ENCODE data around the gene VANGL1. TPM values are rescaled to one million over a fixed set of nuclear protein-coding genes. Genes with fewer than 3 reads are reported as not detected.
A peak's percentile ranks its signal among the peaks of the same experiment; 100 is the strongest.

Gene VANGL1
- total and polyA plus RNA-seq, 3 donors from 2014 or later: 8.2 to 16.6 (median 8.6) TPM

GRCh38 chr1:115649964-115650363 is 8.2 kb downstream of the VANGL1 start:
- DNase-seq: no peak
- TF ChIP-seq POLR2A (IDR thresholded peaks at IDR 0.05) (no peak), CTCF (IDR thresholded peaks at IDR 0.05) (no peak)
- intact Hi-C loops (cut with DNase I; ENCODE audit: low total_unique reads): no loop called here
- Histone ChIP-seq H3K9me3 (no peaks in the 10 kb centered on the region), H3K36me3 (ENCODE audit: low read depth, missing control alignments) (no peaks in the 10 kb centered on the region), H3K27ac (peak overlapping the region in 1 of 2 donors; percentile 44), H3K27me3 (no peaks in the 10 kb centered on the region), H3K4me3 (no peak overlapping the region), H3K4me1 (peaks cover 6% of the 10 kb centered on the region)
- WGBS, 2 donors: 45 to 49% methylated on average over 3 of the region's 3 CpGs

- no peak overlapping the region for H3K27ac ChIP-seq
- no peaks in the 10 kb centered on the region for H3K9me3 ChIP-seq
- intact Hi-C loops (cut with DNase I; ENCODE audit: low total_unique reads): no loop called here
- no peak for DNase-seq
- WGBS, 2 donors: 86 to 88% methylated on average over 3 of the region's 3 CpGs
- H3K27me3 ChIP-seq: no peaks in the 10 kb centered on the region
- TF ChIP-seq CTCF (IDR thresholded peaks at IDR 0.05) (no peak), POLR2A (IDR thresholded peaks at IDR 0.05) (no peak)
- no peak overlapping the region for H3K4me3 ChIP-seq
- no peaks in the 10 kb centered on the region for H3K36me3 ChIP-seq (ENCODE audit: low read depth, missing control alignments)
- peaks cover 6% of the 10 kb centered on the region for H3K4me1 ChIP-seq
Observed at GRCh38 chr1:115650961-115651360, 9.2 kb downstream of the VANGL1 start.

GRCh38 chr1:115651391-115651790 is 9.6 kb downstream of the VANGL1 start:
- DNase-seq: no peak
- no peaks in the 10 kb centered on the region for H3K36me3 ChIP-seq (ENCODE audit: low read depth, missing control alignments)
- H3K27me3 ChIP-seq: no peaks in the 10 kb centered on the region
- no peak for TF ChIP-seq POLR2A (IDR thresholded peaks at IDR 0.05)
- TF ChIP-seq CTCF (IDR thresholded peaks at IDR 0.05): no peak
- H3K4me3 ChIP-seq: no peak overlapping the region
- H3K9me3 ChIP-seq: no peaks in the 10 kb centered on the region
- intact Hi-C loops (cut with DNase I; ENCODE audit: low total_unique reads): no loop called here
- WGBS, 2 donors: 94 to 97% methylated on average over 8 of the region's 8 CpGs
- peaks cover 6% of the 10 kb centered on the region for H3K4me1 ChIP-seq
- no peak overlapping the region for H3K27ac ChIP-seq

- Histone ChIP-seq H3K4me1 (peaks cover 6% of the 10 kb centered on the region), H3K9me3 (no peaks in the 10 kb centered on the region), H3K27me3 (no peaks in the 10 kb centered on the region), H3K4me3 (no peak overlapping the region), H3K36me3 (ENCODE audit: low read depth, missing control alignments) (no peaks in the 10 kb centered on the region), H3K27ac (no peak overlapping the region)
- no peak for DNase-seq
- WGBS, 2 donors: 81 to 93% methylated on average over 2 of the region's 2 CpGs
- TF ChIP-seq CTCF (IDR thresholded peaks at IDR 0.05) (no peak), POLR2A (IDR thresholded peaks at IDR 0.05) (no peak)
- intact Hi-C loops (cut with DNase I; ENCODE audit: low total_unique reads): no loop called here
Observed at GRCh38 chr1:115652236-115652788, 10.5 kb downstream of the VANGL1 start.

GRCh38 chr1:115654125-115654524 is 12.4 kb downstream of the VANGL1 start:
- Histone ChIP-seq H3K4me1 (peaks cover 6% of the 10 kb centered on the region), H3K4me3 (no peak overlapping the region), H3K9me3 (no peaks in the 10 kb centered on the region), H3K27ac (no peak overlapping the region), H3K36me3 (ENCODE audit: low read depth, missing control alignments) (no peaks in the 10 kb centered on the region), H3K27me3 (no peaks in the 10 kb centered on the region)
- no peak for DNase-seq
- TF ChIP-seq CTCF (IDR thresholded peaks at IDR 0.05): no peak
- no peak for TF ChIP-seq POLR2A (IDR thresholded peaks at IDR 0.05)
- intact Hi-C loops (cut with DNase I; ENCODE audit: low total_unique reads): no loop called here
- WGBS, 2 donors: 82 to 90% methylated on average over 3 of the region's 3 CpGs
